Trophoblast cell (in vitro differentiated cells and primary cell): Measurements from ENCODE around the gene KCNMA1.

Experiments
- DNase-seq, 2 donors: peaks; one replicate each; pipeline ENCODE4 v3.0.0-alpha.2; 2016
- H2AFZ ChIP-seq: 2 replicates; pipeline ENCODE4 v1.6.1; 2013; ENCODE audit warnings: low read length, moderate library complexity, mild to moderate bottlenecking; ENCODE audit not compliant: insufficient read depth, poor library complexity
- H2AK5ac ChIP-seq: 2 replicates; pipeline ENCODE4 v1.6.1; 2013; ENCODE audit warnings: mild to moderate bottlenecking, low read length
- H2BK120ac ChIP-seq: 2 replicates; pipeline ENCODE4 v1.6.1; 2013; ENCODE audit warnings: low read length, mild to moderate bottlenecking, moderate library complexity; ENCODE audit not compliant: insufficient read depth, poor library complexity
- H2BK12ac ChIP-seq: 2 replicates; pipeline ENCODE4 v1.6.1; 2013; ENCODE audit warnings: mild to moderate bottlenecking, low read length, moderate library complexity
- H2BK5ac ChIP-seq: 2 replicates; pipeline ENCODE4 v1.6.1; 2013; ENCODE audit warnings: low read length, low read depth, moderate library complexity, mild to moderate bottlenecking; ENCODE audit not compliant: poor library complexity
- H3K14ac ChIP-seq: 2 replicates; pipeline ENCODE4 v1.6.1; 2013; ENCODE audit warnings: mild to moderate bottlenecking, low read length
- H3K18ac ChIP-seq: 2 replicates; pipeline ENCODE4 v1.6.1; 2013; ENCODE audit warnings: mild to moderate bottlenecking, low read length
- H3K23ac ChIP-seq: 2 replicates; pipeline ENCODE4 v1.6.1; 2013; ENCODE audit warnings: low read length
- H3K27ac ChIP-seq: 2 replicates; pipeline ENCODE4 v1.5.1; 2013; ENCODE audit warnings: low read depth, mild to moderate bottlenecking, inconsistent platforms, low read length, moderate library complexity
- H3K27me3 ChIP-seq: 2 replicates; pipeline ENCODE4 v1.6.1; 2013; ENCODE audit warnings: inconsistent platforms, mild to moderate bottlenecking, low read length, moderate library complexity; ENCODE audit not compliant: insufficient read depth
- H3K36me3 ChIP-seq, 2 experiments: 1 replicate in 1 of 2; 2 replicates in 1 of 2; pipeline ENCODE4 v1.6.1; 2013; ENCODE audit warnings: low read length in 2 of 2, mild to moderate bottlenecking in 2 of 2, moderate library complexity in 1 of 2; ENCODE audit not compliant: insufficient read depth in 2 of 2, control insufficient read depth in 1 of 2
- H3K4ac ChIP-seq: 2 replicates; pipeline ENCODE4 v1.6.1; 2013; ENCODE audit warnings: low read depth, mild to moderate bottlenecking, low read length, moderate library complexity
- H3K4me1 ChIP-seq, 2 experiments: 1 replicate in 1 of 2; 2 replicates in 1 of 2; pipeline ENCODE4 v1.6.1; 2013; ENCODE audit warnings: low read length in 2 of 2, mild to moderate bottlenecking in 2 of 2, moderate library complexity in 1 of 2; ENCODE audit not compliant: insufficient read depth in 2 of 2, control insufficient read depth in 1 of 2
- H3K4me2 ChIP-seq: 2 replicates; pipeline ENCODE4 v1.6.1; 2013; ENCODE audit warnings: inconsistent platforms, mild to moderate bottlenecking, low read length, moderate library complexity
- H3K4me3 ChIP-seq: 2 replicates; pipeline ENCODE4 v1.5.1; 2013; ENCODE audit warnings: mild to moderate bottlenecking, low read depth, low read length, inconsistent platforms
- H3K79me1 ChIP-seq: one replicate; pipeline ENCODE4 v1.6.1; 2013; ENCODE audit warnings: low read length
- H3K79me2 ChIP-seq: 2 replicates; pipeline ENCODE4 v1.6.1; 2013; ENCODE audit warnings: low read length, mild to moderate bottlenecking; ENCODE audit not compliant: control insufficient read depth, insufficient read depth, poor library complexity
- H3K9ac ChIP-seq: 2 replicates; pipeline ENCODE4 v1.6.1; 2013; ENCODE audit warnings: mild to moderate bottlenecking, low read length
- H3K9me3 ChIP-seq: 2 replicates; pipeline ENCODE4 v1.6.1; 2013; ENCODE audit warnings: low read depth, mild to moderate bottlenecking, control low read depth, inconsistent platforms, low read length; ENCODE audit not compliant: insufficient read depth
- H4K12ac ChIP-seq: 2 replicates; pipeline ENCODE4 v1.6.1; 2013; ENCODE audit warnings: low read depth, mild to moderate bottlenecking, low read length, moderate library complexity
- H4K8ac ChIP-seq: 2 replicates; pipeline ENCODE4 v1.6.1; 2013; ENCODE audit warnings: low read depth, mild to moderate bottlenecking, low read length, moderate library complexity
- H4K91ac ChIP-seq: one replicate; pipeline ENCODE4 v1.6.1; 2013; ENCODE audit warnings: low read depth, mild to moderate bottlenecking, low read length, moderate library complexity
- WGBS: extraction: QIAGEN DNeasy Blood & Tissue Kit; methylation state at CpG from one replicate; pipeline ENCODE4 v1.1.7; 2013; ENCODE audit warnings: missing lambda C conversion rate; ENCODE audit not compliant: insufficient read length, insufficient coverage; ENCODE audit errors: extremely low coverage; 5-methylcytosine and 5-hydroxymethylcytosine counted together

KCNMA1 gene

DNA sequence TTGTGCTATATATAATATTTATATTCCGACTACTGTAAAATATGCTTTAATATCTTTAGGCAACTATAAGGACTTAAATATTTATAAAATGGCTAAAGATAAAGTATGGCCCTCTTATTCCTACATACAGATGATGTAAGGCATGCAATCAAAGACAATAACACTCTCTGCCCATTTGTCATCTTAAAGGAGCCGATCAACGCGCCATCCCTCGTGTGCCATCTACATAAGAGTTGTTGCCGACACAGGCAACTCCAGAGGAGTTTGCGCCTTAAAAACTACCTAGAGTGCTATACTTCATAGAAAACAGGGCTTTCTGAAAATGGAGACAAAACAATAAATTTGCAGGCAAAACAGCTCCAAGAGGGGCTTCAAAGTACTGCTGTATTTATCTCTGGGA lies 709.0 kb downstream of the KCNMA1 start:
- no peak overlapping the region for H2BK5ac ChIP-seq
- no CpG with 5 or more reads among the region's 7 CpGs for WGBS

GRCh38 chr10:76925636-76926405 lies 711.8 kb downstream of the KCNMA1 start:
- no peak for DNase-seq
- H3K4me3 ChIP-seq: no peak overlapping the region
- H3K4ac ChIP-seq: no peak overlapping the region
- H3K36me3 ChIP-seq: no peaks in the 10 kb centered on the region
- H3K27me3 ChIP-seq: no peaks in the 10 kb centered on the region
- no peak overlapping the region for H3K9ac ChIP-seq
- H3K18ac ChIP-seq: no peak overlapping the region
- no peak overlapping the region for H2BK120ac ChIP-seq
- H3K14ac ChIP-seq: no peak overlapping the region
- no peaks in the 10 kb centered on the region for H3K9me3 ChIP-seq
- H3K27ac ChIP-seq: no peak overlapping the region
- no peaks in the 10 kb centered on the region for H3K79me1 ChIP-seq
- no peaks in the 10 kb centered on the region for H3K79me2 ChIP-seq
- H2AK5ac ChIP-seq: no peak overlapping the region
- H4K91ac ChIP-seq: no peak overlapping the region
- H2BK12ac ChIP-seq: no peak overlapping the region
- no peak overlapping the region for H2AFZ ChIP-seq
- no peaks in the 10 kb centered on the region for H3K4me1 ChIP-seq
- H2BK5ac ChIP-seq: no peak overlapping the region
- no peak overlapping the region for H4K12ac ChIP-seq
- H3K4me2 ChIP-seq: no peak overlapping the region
- no CpG with 5 or more reads among the region's 6 CpGs for WGBS
- no peak overlapping the region for H3K23ac ChIP-seq
- no peak overlapping the region for H4K8ac ChIP-seq

More for the DNA sequence above, 709.0 kb downstream of the KCNMA1 start:
- no peak overlapping the region for H3K4me3 ChIP-seq
- H2BK12ac ChIP-seq: no peak overlapping the region
- H3K79me1 ChIP-seq: no peaks in the 10 kb centered on the region
- H3K23ac ChIP-seq: no peak overlapping the region
- H4K12ac ChIP-seq: no peak overlapping the region
- H3K27ac ChIP-seq: no peak overlapping the region
- no peak overlapping the region for H3K4ac ChIP-seq
- no peaks in the 10 kb centered on the region for H3K4me1 ChIP-seq
- H4K8ac ChIP-seq: no peak overlapping the region
- H3K9me3 ChIP-seq: no peaks in the 10 kb centered on the region
- H3K14ac ChIP-seq: no peak overlapping the region
- H3K79me2 ChIP-seq: no peaks in the 10 kb centered on the region
- no peak overlapping the region for H3K18ac ChIP-seq
- no peak overlapping the region for H2AFZ ChIP-seq
- H3K9ac ChIP-seq: no peak overlapping the region
- H3K4me2 ChIP-seq: no peak overlapping the region
- no peak overlapping the region for H2BK120ac ChIP-seq
- H3K36me3 ChIP-seq: no peaks in the 10 kb centered on the region
- H4K91ac ChIP-seq: no peak overlapping the region
- no peaks in the 10 kb centered on the region for H3K27me3 ChIP-seq
- no peak overlapping the region for H2AK5ac ChIP-seq
- no peak for DNase-seq

DNA sequence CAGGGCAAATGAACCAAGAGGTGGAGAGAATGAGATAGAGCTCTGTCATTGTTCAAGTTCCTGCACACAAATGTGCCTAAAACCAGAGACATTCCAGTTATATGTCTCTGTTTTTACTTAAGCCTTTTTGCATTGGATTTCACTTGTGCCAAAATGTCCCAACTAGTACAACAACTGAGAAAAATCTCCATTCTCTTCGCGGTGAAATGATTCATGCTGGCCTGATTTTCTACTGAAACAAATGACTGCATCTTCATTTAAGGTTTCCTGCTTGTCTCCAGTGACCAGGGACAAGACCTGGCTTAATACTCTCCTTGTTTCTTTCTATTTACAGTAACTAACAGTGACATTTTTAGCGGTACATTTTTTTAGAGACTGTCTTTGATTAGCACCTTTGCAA lies 714.9 kb downstream of the KCNMA1 start:
- Histone ChIP-seq H2AK5ac (no peak overlapping the region), H3K27me3 (no peaks in the 10 kb centered on the region), H3K9me3 (no peaks in the 10 kb centered on the region), H3K36me3 (no peaks in the 10 kb centered on the region), H3K18ac (no peak overlapping the region), H3K14ac (no peak overlapping the region), H3K9ac (no peak overlapping the region), H2BK120ac (no peak overlapping the region), H3K4me2 (no peak overlapping the region), H3K4me1 (no peaks in the 10 kb centered on the region), H3K4ac (no peak overlapping the region), H4K91ac (no peak overlapping the region), H3K23ac (no peak overlapping the region), H3K79me1 (no peaks in the 10 kb centered on the region), H3K4me3 (no peak overlapping the region), H3K27ac (no peak overlapping the region), H2BK12ac (no peak overlapping the region), H4K8ac (no peak overlapping the region), H4K12ac (no peak overlapping the region), H2BK5ac (no peak overlapping the region), H3K79me2 (no peaks in the 10 kb centered on the region), H2AFZ (no peak overlapping the region)
- DNase-seq: no peak
- no CpG with 5 or more reads among the region's 3 CpGs for WGBS

- Histone ChIP-seq H3K36me3 (no peaks in the 10 kb centered on the region), H3K4me2 (no peak overlapping the region), H4K8ac (no peak overlapping the region), H3K14ac (no peak overlapping the region), H2BK5ac (no peak overlapping the region), H3K27me3 (no peaks in the 10 kb centered on the region), H3K27ac (no peak overlapping the region), H3K4me3 (no peak overlapping the region), H3K4ac (no peak overlapping the region), H3K9me3 (no peaks in the 10 kb centered on the region), H4K91ac (no peak overlapping the region), H3K79me1 (no peaks in the 10 kb centered on the region), H3K79me2 (no peaks in the 10 kb centered on the region), H3K23ac (no peak overlapping the region), H2BK12ac (no peak overlapping the region), H3K9ac (no peak overlapping the region), H2AK5ac (no peak overlapping the region), H3K18ac (no peak overlapping the region), H2AFZ (no peak overlapping the region), H3K4me1 (no peaks in the 10 kb centered on the region), H4K12ac (no peak overlapping the region), H2BK120ac (no peak overlapping the region)
- no peak for DNase-seq
- no CpG with 5 or more reads among the region's 2 CpGs for WGBS
Measured at GRCh38 chr10:76921383-76922010, 716.1 kb downstream of the KCNMA1 start.
